SJCRH30 (cell line): Measurements from ENCODE around the gene LIX1. TPM values are rescaled to one million over a fixed set of nuclear protein-coding genes. Genes with fewer than 3 reads are reported as not detected.
A peak's percentile ranks its signal among the peaks of the same experiment; 100 is the strongest.

Source experiments
- DNase-seq, 2 experiments: peaks; one replicate each; pipeline ENCODE4 v3.0.0-alpha.2; 2015 to 2020
- H3K27ac ChIP-seq: fragments of 250-450 bp; sonication (Bioruptor Pico); 2 replicates; pipeline ENCODE4 v1.5.1; 2020; ENCODE audit warnings: mild to moderate bottlenecking, moderate library complexity
- H3K27me3 ChIP-seq: fragments of 250-450 bp; sonication (Bioruptor Pico); 2 replicates; pipeline ENCODE4 v1.5.1; 2020; ENCODE audit warnings: mild to moderate bottlenecking, moderate library complexity
- H3K36me3 ChIP-seq: fragments of 250-450 bp; sonication (Bioruptor Pico); 2 replicates; pipeline ENCODE4 v1.5.1; 2020; ENCODE audit warnings: mild to moderate bottlenecking, moderate library complexity
- H3K4me1 ChIP-seq: fragments of 250-450 bp; sonication (Bioruptor Pico); 2 replicates; pipeline ENCODE4 v1.5.1; 2020; ENCODE audit warnings: mild to moderate bottlenecking, moderate library complexity
- H3K4me3 ChIP-seq: fragments of 250-450 bp; sonication (Bioruptor Pico); 2 replicates; pipeline ENCODE4 v1.5.1; 2020; ENCODE audit warnings: mild to moderate bottlenecking, moderate library complexity
- H3K9me3 ChIP-seq: fragments of 250-450 bp; sonication (Bioruptor Pico); replicated peaks from 2 replicates; pipeline ENCODE4 v1.5.1; 2020; ENCODE audit warnings: mild to moderate bottlenecking, moderate library complexity
- total RNA-seq: library from RNA; depleted of rRNA; stranded (reverse); fragments of >200 nt; shearing (Covaris generic); gene quantifications from 2 replicates; pipeline ENCODE4 v1.2.3, GENCODE V29; 2014; rRNA removed

The LIX1 gene
- total RNA-seq, 1 experiment from 2014 or later = 0.04 TPM

- H3K36me3 ChIP-seq = no peaks in the 10 kb centered on the region
- H3K4me3 ChIP-seq = no peak overlapping the region
- no peaks in the 10 kb centered on the region for H3K27me3 ChIP-seq
- DNase-seq = no peak
- H3K4me1 ChIP-seq = peaks cover 14% of the 10 kb centered on the region
- H3K27ac ChIP-seq = no peak overlapping the region
- H3K9me3 ChIP-seq = no peaks in the 10 kb centered on the region
These were observed 79.2 kb downstream of the LIX1 start for GRCh38 chr5:97063251-97063650.

GRCh38 chr5:97062046-97062445, 80.4 kb downstream of the LIX1 start:
- no peak for DNase-seq
- Histone ChIP-seq H3K4me3 (no peak overlapping the region), H3K27me3 (no peaks in the 10 kb centered on the region), H3K36me3 (no peaks in the 10 kb centered on the region), H3K27ac (no peak overlapping the region), H3K9me3 (no peaks in the 10 kb centered on the region), H3K4me1 (peaks cover 5% of the 10 kb centered on the region)

- Histone ChIP-seq H3K36me3 (no peaks in the 10 kb centered on the region), H3K27ac (no peak overlapping the region), H3K27me3 (no peaks in the 10 kb centered on the region), H3K4me1 (no peaks in the 10 kb centered on the region), H3K9me3 (no peaks in the 10 kb centered on the region), H3K4me3 (no peak overlapping the region)
- DNase-seq = no peak
These were observed 86.1 kb downstream of the LIX1 start for GRCh38 chr5:97056263-97056662.

- peak; percentile 24 to 63 for DNase-seq
- Histone ChIP-seq H3K27ac (peak overlapping the region; percentile 1; the same call in 1 of the 2 replicates), H3K27me3 (no peaks in the 10 kb centered on the region), H3K4me3 (no peak overlapping the region), H3K9me3 (no peaks in the 10 kb centered on the region), H3K36me3 (no peaks in the 10 kb centered on the region), H3K4me1 (peaks cover 4% of the 10 kb centered on the region; the same call in 1 of the 2 replicates)
These were observed 93.2 kb downstream of the LIX1 start for GRCh38 chr5:97049175-97049574.

- no peak for DNase-seq
- H3K36me3 ChIP-seq = no peaks in the 10 kb centered on the region
- no peak overlapping the region for H3K27ac ChIP-seq
These were observed 95.3 kb downstream of the LIX1 start for GRCh38 chr5:97047076-97047475.

GRCh38 chr5:97046270-97046982, 96.0 kb downstream of the LIX1 start:
- Histone ChIP-seq H3K36me3 (no peaks in the 10 kb centered on the region), H3K27me3 (no peaks in the 10 kb centered on the region), H3K9me3 (no peaks in the 10 kb centered on the region), H3K4me3 (no peak overlapping the region), H3K27ac (no peak overlapping the region), H3K4me1 (peaks cover 4% of the 10 kb centered on the region; the same call in 1 of the 2 replicates)
- no peak for DNase-seq

More at GRCh38 chr5:97047076-97047475, 95.3 kb downstream of the LIX1 start:
- H3K9me3 ChIP-seq = no peaks in the 10 kb centered on the region
- peaks cover 4% of the 10 kb centered on the region; the same call in 1 of the 2 replicates for H3K4me1 ChIP-seq
- H3K27me3 ChIP-seq = no peaks in the 10 kb centered on the region
- no peak overlapping the region for H3K4me3 ChIP-seq

- Histone ChIP-seq H3K27me3 (no peaks in the 10 kb centered on the region), H3K4me1 (no peaks in the 10 kb centered on the region), H3K9me3 (no peaks in the 10 kb centered on the region), H3K36me3 (no peaks in the 10 kb centered on the region), H3K4me3 (no peak overlapping the region), H3K27ac (no peak overlapping the region)
- DNase-seq = peak; percentile 17 to 43
These were observed 98.4 kb downstream of the LIX1 start for GRCh38 chr5:97044052-97044451.

GRCh38 chr5:97043511-97043910, 98.9 kb downstream of the LIX1 start:
- Histone ChIP-seq H3K36me3 (no peaks in the 10 kb centered on the region), H3K4me1 (no peaks in the 10 kb centered on the region), H3K4me3 (no peak overlapping the region), H3K9me3 (no peaks in the 10 kb centered on the region), H3K27ac (no peak overlapping the region), H3K27me3 (no peaks in the 10 kb centered on the region)
- no peak for DNase-seq

GRCh38 chr5:97042996-97043395, 99.4 kb downstream of the LIX1 start:
- Histone ChIP-seq H3K9me3 (no peaks in the 10 kb centered on the region), H3K27ac (no peak overlapping the region), H3K36me3 (no peaks in the 10 kb centered on the region), H3K27me3 (no peaks in the 10 kb centered on the region), H3K4me3 (no peak overlapping the region), H3K4me1 (no peaks in the 10 kb centered on the region)
- DNase-seq = no peak

Other genes starting within 250 kb of the LIX1 start
- 28.2 and 35.3 TPM in 2 replicates for gene LNPEP, start 206.5 kb downstream of the LIX1 start, total RNA-seq
- gene RIOK2, start 40.6 kb upstream of the LIX1 start, total RNA-seq = 47.2 and 53.5 TPM in 2 replicates